ENCODE measurements around the gene GJD4.

Gene GJD4

GRCh38 chr10:35632027-35632426 is 26.9 kb downstream of the GJD4 start:
- DNase-seq: no peak

GRCh38 chr10:35633006-35633980 is 28.2 kb downstream of the GJD4 start:
- DNase-seq: no peak

GRCh38 chr10:35635576-35635975 is 30.4 kb downstream of the GJD4 start:
- DNase-seq: peak; percentile 57

DNA sequence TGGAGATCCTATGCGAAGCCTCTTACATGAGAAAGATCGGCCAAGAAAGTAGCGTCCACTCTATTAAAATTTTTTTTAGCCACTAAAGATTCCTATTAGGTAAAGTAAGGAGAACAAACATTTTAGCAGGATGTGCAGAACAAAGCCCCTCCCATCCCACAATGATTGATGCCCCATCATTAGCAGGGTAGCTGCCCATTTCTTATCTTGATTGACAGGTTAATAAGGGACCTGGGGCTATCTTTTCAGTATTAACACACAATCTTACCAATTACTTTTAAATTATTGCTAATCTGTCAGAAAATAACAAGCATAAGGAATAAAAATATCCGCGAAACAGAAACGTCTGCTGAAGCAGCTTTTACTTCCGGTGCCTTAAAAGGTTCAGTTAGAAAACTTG is 31.8 kb downstream of the GJD4 start:
- DNase-seq: no peak

DNA sequence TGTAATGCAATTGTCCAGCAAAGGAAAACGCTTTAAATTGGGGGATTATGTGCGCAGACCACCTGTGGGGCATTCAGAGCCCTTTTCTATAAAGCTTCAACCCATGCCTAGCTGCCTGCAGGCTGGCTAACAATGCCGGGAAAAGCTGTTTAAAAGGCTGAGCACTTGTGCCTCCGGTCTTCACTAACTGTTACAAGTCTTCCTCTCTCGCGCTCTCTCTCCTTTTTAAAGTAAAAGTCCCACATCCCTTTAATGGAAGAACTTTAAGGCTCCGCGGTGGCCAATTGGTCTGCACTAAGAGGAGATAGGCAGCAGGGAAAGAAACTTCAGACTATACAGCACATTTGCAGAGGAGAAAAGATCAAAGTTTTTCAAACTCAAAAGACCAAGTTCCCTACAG is 32.3 kb downstream of the GJD4 start:
- no peak for DNase-seq

DNA sequence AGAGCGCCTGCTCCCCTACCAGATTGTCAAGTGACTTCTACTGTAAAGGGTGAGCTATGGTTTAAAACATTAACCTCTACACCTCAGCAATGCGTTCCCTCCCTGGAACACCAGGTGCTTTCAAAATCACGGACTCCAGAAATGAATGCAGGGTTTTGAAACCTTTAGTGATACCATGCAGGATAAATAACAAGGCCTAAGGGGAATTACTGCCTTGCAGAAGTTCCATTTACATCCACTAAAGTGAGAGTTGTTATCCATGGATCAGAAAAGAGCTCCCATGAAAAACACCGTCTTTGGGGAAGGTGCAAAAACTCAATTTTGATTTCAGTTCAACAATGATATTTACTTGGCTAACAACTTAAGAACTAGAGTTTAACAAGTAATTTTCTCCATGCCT is 33.0 kb downstream of the GJD4 start:
- no peak for DNase-seq

DNA sequence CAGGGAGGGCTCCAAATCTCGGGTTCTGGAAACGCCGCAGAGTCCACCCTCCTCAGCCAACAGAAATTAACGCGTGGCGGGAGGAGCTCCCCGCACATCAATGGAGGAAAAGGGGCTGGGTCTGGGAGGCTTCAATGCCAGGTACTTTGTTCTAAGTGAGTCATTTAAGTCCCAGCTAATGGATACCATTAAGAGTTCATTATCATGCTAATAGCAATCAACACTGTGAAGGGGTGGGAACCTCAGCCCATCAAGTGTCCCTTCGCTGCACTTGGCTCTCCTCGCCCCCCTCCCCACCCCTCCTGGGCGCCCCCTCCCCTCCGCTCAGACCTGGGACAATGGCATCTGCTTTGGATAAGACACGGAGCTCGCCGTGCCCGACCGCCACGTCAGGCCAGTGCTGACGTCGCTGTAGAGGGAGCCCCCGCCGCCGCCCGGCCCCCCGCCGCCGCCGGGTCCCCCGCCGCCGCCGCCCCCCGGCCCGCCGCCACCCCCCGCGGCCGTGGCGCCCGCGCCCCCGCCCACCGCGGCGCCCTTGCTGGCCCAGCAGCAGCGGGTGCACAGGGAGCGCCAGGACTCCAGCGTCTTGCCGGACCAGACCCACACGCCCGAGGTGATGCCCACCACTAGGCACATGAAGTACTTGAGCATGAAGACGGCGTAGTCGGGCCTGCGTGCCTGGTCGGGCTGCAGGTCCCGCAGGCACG is 34.0 kb downstream of the GJD4 start:
- no peak for DNase-seq

- DNase-seq: peak; percentile 8
Measured at GRCh38 chr10:35639728-35640401, 34.7 kb downstream of the GJD4 start.

DNA sequence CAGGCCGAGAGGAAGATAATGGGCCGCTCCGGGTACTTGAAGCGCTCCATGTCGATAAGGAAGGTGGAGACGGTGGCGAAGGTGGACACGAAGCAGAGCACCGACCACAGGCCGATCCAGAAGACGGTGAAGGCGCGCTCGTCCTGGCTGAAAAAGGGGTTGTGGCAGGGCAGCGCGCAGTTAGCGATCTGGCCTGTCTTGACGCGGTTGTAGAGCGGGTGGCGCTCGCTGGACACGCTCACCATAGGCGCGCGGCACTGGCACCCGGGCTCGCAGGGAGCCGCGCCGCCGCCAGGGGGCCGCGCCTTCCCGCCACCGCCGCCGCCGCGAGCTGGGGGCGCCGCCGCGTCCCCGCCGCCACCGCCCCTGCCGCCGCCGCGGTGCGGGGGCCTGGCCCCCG is 35.3 kb downstream of the GJD4 start:
- peak; percentile 25 for DNase-seq

GRCh38 chr10:35640951-35641675 is 36.0 kb downstream of the GJD4 start:
- peak; percentile 41 for DNase-seq

GRCh38 chr10:35641676-35642034 is 36.5 kb downstream of the GJD4 start:
- no peak for DNase-seq

DNA sequence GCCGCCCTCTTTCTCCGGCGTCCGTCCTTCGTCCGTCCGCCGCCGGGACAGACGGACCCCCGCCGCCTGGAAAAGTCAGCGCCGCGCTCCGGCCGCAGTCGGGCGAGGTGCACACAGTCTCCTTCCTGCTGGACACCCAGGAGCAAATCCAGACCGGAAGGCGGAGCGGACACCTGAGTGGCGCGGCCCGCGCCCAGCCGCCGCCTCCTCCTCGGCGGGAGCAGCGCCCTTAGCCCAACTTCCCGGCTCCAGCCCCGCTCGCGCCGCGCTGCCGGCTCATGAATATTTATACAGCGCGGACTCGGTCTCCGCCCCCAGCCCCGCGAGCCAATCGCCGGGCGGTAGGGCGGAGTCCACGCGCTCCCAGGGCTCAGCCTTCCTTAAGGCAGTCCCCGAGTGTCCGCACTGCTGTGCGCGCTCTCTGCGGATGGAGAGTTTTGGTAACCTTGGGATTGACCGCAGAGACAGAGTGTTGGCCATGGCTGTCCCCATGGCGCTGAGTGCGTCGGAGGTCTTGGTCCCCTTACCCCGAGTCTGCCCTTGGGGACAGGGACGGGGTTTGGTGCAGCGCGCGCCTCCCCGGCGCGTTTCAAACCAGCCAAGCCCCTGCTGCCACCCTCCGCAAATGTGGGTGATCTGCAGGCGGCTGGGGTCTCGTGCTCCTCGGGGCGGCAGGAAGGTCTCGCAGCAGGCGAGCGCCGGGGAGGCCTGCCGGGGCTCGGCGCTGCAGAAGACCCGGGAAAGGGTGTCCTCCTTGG is 37.1 kb downstream of the GJD4 start, which contains the start of gene FZD8:
FZD8 (minus strand) TSS at position 262 of the 758 bp plus-strand sequence. CDS start 867 bp downstream, outside the sequence.
- DNase-seq: peak; percentile 78

DNA sequence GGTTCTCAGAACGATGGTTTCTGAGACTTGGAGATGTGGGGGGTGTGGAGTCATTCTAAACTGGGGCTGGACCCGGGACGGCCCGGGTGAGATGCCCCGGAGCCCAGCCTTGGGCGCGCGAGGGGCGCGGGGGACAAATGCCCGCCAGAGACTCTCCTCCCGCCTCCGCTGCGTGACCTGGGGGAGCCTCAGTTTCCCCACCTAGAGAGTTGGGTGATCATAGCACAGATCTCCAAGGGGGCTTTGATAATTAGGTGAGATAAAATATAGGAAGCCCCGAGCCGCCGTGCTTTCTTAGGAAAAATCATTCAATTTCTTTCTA is 37.6 kb downstream of the GJD4 start:
- DNase-seq: no peak

DNA sequence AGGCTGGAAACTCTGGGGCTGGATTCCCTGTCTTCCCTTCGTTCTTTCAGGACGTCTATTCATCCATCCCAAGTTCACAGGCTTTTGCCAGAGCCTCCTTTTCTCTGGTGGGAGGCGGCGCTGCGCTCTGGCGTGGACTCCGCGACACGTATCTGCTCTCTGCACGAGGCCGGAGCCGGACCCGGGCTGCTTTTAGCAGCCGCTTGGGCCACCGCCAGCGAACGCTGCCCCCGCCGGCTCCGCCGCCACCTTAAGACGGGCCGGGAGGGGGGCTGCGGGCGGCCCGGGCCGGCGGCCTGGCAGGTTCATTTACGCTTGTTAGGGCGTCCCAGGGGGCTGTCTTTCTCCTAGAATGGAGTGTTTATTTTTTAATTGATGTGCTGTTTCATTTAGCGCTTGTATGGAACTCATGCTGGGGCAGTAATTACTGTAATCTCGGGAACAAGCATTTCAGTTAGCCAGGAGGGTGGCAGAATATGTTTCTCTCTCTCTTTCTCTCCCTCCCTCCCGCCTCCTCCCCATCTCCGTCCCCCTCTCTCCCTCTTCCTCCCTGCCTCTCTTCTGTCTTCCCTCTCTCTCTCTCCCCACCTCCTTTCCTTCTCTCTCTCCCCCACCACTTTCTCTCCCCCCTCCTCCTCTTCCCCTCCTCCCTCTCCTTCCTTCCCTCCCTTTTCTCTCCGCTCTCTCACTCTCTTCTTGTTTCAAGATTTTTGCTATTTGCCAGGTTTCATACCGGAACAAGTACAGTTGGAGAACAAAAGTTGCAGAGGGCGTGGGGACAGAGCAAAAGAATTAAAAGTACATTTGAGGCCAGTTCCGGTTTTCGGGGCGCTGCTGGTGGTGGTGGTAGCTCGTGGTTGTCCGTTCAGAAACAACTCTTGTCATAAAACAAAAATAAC is 38.3 kb downstream of the GJD4 start:
- DNase-seq: no peak

- DNase-seq: no peak
Measured at GRCh38 chr10:35644050-35644950, 39.2 kb downstream of the GJD4 start.

DNA sequence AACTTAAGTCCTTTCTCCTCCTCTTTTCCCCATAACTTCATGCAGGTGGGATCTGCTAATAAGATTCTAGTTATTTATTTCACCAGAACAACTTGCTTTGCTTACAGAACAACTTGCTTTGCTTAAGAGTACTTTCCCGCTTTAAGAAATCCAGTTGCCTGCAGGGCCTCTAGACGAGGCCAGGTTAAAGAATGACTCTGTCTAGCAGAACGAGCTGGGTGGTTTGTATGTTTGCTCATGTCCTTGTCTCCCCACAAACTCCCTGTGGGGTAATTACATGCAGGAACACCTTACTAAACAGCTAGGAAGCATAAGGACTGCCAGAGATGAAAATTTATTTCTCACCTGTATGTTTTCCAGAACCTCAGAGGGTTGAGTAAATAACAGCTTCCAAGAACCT is 45.8 kb downstream of the GJD4 start:
- DNase-seq: no peak

DNA sequence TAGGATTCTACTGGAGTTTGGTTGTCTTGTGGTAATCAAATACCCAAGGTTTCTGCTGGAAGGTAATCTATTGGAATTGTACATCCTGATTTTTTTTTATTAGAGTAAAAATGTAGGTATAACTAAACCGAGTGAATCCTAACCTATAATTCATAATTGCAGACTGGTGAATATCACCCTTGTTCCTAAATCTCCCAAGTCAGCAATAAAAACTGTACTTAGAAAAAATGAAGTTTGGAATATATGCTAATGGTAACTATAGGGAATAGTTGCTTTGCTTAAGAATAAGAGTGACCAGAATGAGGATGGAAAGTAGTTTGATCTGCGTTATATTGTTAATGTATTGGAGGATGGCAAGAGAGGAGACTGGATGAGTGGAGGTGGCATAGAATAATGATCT is 47.7 kb downstream of the GJD4 start:
- DNase-seq: no peak

DNA sequence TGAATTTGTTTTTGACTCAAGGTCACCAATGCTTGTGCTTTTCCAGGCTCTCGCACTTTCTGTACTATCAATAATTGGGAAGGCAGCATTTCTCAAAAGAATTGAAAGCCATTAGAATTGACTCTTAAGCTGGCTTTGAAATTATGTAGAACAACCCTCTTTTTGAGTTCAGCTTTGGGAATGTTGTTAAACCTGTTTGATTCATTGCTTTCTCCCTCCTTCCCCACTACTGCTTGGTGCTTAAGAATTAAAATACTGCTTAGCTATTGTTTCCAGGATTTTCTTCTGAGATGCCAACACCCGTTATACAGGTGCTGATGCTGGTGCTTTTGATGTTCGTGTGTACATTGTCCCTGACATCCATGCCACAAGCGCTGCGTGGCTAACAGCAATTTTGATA is 52.5 kb downstream of the GJD4 start:
- DNase-seq: no peak
